Measurements from ENCODE around the gene WWP2.
A peak's percentile ranks its signal among the peaks of the same experiment; 100 is the strongest.
"Not testable (repeated sequence)": the region's sequence is repeated elsewhere in the genome, so short reads cannot be mapped to it uniquely, and the experiment has no call there.

WWP2 gene

GRCh38 chr16:69747115-69747514, 15.0 kb upstream of the WWP2 start:
- DNase-seq = no peak

- no peak for DNase-seq
These were observed 13.3 kb upstream of the WWP2 start for GRCh38 chr16:69748694-69749345.

GRCh38 chr16:69754143-69754468, 8.0 kb upstream of the WWP2 start:
- DNase-seq = no peak

- peak; percentile 87 for DNase-seq
These were observed 7.4 kb upstream of the WWP2 start, which contains the start of gene NOB1 for GRCh38 chr16:69754469-69755310. Gene NOB1, minus strand, starts transcription at chr16:69754926. Its CDS starts 16 bp downstream, at chr16:69754910.

GRCh38 chr16:69756705-69757104, 5.4 kb upstream of the WWP2 start:
- no peak for DNase-seq

GRCh38 chr16:69757375-69757774, 4.8 kb upstream of the WWP2 start:
- DNase-seq = not testable (repeated sequence)

GRCh38 chr16:69762814-69763598, 874 bp downstream of the WWP2 start:
- DNase-seq = no peak

- no peak for DNase-seq
These were observed 1.4 kb downstream of the WWP2 start for GRCh38 chr16:69763599-69763942.

GRCh38 chr16:69767459-69768229, 5.5 kb downstream of the WWP2 start:
- DNase-seq = no peak

- no peak for DNase-seq
These were observed 6.5 kb downstream of the WWP2 start for GRCh38 chr16:69768666-69769065.

- DNase-seq = no peak
These were observed 7.3 kb downstream of the WWP2 start for GRCh38 chr16:69769404-69769803.

GRCh38 chr16:69771651-69771967, 9.5 kb downstream of the WWP2 start:
- DNase-seq = no peak

GRCh38 chr16:69773260-69773947, 11.3 kb downstream of the WWP2 start:
- no peak for DNase-seq

GRCh38 chr16:69775563-69775962, 13.4 kb downstream of the WWP2 start:
- DNase-seq = no peak

GRCh38 chr16:69779724-69780123, 17.6 kb downstream of the WWP2 start:
- no peak for DNase-seq

GRCh38 chr16:69781118-69781517, 19.0 kb downstream of the WWP2 start:
- no peak for DNase-seq

GRCh38 chr16:69784586-69784985, 22.5 kb downstream of the WWP2 start:
- peak; percentile 5 for DNase-seq

GRCh38 chr16:69787883-69788282, 25.8 kb downstream of the WWP2 start:
- no peak for DNase-seq

- not testable (repeated sequence) for DNase-seq
These were observed 29.3 kb downstream of the WWP2 start for GRCh38 chr16:69791391-69791847.

- no peak for DNase-seq
These were observed 31.4 kb downstream of the WWP2 start for GRCh38 chr16:69793526-69793925.

- no peak for DNase-seq
These were observed 32.4 kb downstream of the WWP2 start for GRCh38 chr16:69794486-69794885.

Measured in NCI-H1105 (cell line).